ENCODE data around the gene CDKL2. TPM values are rescaled to one million over a fixed set of nuclear protein-coding genes. Genes with fewer than 3 reads are reported as not detected.
"Not testable (repeated sequence)": the region's sequence is repeated elsewhere in the genome, so short reads cannot be mapped to it uniquely, and the experiment has no call there.

CDKL2 gene
- total RNA-seq (2014; rRNA removed; shearing (Covaris generic); ENCODE audit: low replicate concordance), result 1.8 and 5.7 TPM in 2 replicates

GRCh38 chr4:75630174-75630936, at the start of gene CDKL2:
Gene CDKL2 (minus strand): TSS chr4:75630528. CDS start chr4:75625988, 4,540 bp downstream.
- in situ Hi-C loops (cut with HindIII; ENCODE audit: low pct_unique_long_range_greater_than_20kb, low sequenced_read_pairs), result no loop called here
- DNase-seq (ENCODE audit: low read depth), result peak; percentile 94

DNA sequence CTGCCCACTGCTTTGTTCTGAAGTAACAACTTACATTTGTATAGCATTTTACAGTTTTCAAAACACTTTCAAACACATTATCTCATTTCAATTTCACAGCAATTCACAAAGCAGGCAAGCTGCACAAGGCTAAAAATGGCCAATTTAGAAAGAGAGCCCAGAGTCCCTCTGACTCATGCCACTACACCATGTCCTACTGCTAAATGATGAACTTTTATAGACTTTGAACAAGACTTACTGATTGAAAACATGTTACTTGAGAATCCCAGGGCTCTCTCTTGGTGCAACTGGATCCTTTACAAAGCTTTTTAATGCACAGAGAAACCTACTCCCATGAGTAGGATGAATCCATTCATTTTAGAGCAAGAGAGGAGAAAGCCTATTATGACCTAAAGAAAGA, 48.6 kb upstream of the CDKL2 start:
- DNase-seq (ENCODE audit: low read depth), result no peak
- in situ Hi-C loops (cut with HindIII; ENCODE audit: low pct_unique_long_range_greater_than_20kb, low sequenced_read_pairs), result no loop called here

DNA sequence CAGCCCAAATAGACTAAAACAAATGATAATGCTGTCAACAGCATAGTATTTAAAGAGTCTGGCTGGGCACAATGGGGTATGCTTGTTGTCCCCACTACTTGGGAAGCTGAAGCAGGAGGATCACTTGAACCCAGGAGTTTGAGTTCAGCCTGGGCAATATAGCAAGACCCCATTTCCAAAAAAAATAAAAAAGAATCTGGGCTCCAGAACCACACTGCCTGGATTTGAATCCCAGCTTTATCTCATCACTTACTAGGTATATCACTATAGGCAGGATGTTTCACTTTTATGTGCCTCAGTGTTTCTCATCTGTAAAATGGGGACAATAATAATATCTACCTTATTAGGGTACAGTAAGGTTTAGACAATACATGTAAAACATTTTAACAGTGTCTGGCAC, 48.1 kb upstream of the CDKL2 start:
- in situ Hi-C loops (cut with HindIII; ENCODE audit: low pct_unique_long_range_greater_than_20kb, low sequenced_read_pairs), result no loop called here

DNA sequence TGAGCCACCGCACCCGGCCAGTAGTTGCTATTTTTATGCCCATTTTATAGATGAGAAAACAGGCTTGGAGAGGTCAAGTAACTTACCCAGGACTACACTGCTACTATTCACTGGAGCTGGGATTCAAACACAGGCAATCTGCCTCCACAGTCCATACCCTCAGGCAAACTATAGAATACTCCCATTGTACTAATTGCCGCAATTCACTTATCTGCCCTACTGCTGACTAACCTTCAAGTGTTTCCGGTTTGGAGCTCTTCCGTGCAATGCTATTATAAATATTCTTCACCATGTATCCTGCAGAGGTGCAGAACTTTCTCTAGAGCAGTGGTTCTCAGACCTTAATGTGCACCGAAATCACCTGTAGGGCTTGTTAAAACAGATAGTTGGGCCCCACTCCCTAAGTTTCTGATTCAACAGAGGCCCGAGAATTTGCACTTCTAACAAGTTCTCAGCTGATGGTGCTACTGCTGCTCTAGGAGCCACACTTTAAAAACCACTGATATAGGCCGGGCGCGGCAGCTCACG, 44.7 kb upstream of the CDKL2 start:
- no peak for DNase-seq (ENCODE audit: low read depth)
- in situ Hi-C loops (cut with HindIII; ENCODE audit: low pct_unique_long_range_greater_than_20kb, low sequenced_read_pairs), result no loop called here

More for the DNA sequence above, 48.1 kb upstream of the CDKL2 start:
- no peak for DNase-seq (ENCODE audit: low read depth)

DNA sequence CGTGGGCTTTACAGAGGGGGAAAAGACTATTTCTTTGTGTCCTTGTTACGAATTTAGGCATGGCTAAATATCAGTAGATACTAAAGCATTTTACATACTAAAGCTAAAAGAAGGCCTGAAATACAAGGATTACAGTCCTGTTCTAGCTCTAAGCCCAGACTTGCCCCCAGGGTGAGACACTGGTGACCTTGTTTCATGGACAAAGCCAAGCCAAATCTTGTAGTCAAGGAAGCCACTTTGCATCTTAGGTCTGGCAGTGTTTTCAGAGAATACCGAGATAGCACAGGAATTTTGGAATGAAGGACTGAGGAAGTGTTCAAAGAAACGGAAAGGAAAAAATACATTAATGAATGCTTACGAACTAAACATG, 43.6 kb upstream of the CDKL2 start:
- in situ Hi-C loops (cut with HindIII; ENCODE audit: low pct_unique_long_range_greater_than_20kb, low sequenced_read_pairs), result no loop called here

DNA sequence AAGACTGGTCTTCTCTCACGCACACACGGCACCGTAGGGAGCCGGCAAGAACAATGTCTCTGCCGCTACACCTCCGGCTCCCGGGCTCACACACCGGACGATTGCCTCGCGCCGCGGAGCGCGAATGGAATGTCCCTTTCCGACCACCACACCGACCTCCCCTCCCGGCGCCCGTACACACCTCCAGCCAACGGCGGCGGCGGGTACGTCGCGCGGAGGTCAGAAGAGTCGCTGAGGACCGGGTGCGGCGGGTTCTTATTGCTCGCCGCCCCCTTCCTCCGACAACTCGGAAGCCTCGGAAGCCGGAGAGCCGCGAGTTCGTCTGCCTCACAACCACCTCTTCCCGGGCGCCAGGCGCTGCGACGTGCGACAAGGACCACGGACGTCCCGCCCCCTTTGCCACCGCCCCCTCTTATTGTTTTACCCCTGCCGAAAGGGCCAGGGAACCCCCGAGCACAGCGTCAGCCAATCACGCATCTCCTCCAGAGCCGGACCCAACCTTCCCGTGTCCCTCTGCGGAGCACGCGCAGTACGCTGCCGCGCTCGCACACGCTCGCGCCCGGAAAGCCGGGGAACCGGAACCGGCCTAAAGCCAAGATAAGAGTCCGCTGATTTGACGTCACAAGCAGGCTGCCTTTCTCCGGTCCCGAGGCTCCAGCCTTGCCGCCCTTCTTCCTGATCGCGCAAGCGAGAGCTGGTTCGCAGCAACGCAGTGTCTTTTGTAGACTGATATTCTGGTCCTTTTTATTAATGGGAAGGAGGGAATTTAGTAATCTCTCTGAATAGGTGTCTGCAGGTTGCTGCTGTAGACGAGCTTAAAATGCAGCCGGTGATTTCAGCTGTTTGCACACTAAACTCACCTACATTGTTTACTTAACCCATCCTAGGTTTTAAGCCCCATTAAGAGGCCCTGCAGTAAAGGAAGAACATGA, 43.0 kb upstream of the CDKL2 start, which contains the start of gene G3BP2:
G3BP2 (minus strand) TSS at position 385 of the 932 bp plus-strand sequence. CDS start 11,386 bp downstream, outside the sequence.
- in situ Hi-C loops (cut with HindIII; ENCODE audit: low pct_unique_long_range_greater_than_20kb, low sequenced_read_pairs), result no loop called here
- peak; percentile 98 for DNase-seq (ENCODE audit: low read depth)

More for the DNA sequence above, 43.6 kb upstream of the CDKL2 start:
- DNase-seq (ENCODE audit: low read depth), result no peak

DNA sequence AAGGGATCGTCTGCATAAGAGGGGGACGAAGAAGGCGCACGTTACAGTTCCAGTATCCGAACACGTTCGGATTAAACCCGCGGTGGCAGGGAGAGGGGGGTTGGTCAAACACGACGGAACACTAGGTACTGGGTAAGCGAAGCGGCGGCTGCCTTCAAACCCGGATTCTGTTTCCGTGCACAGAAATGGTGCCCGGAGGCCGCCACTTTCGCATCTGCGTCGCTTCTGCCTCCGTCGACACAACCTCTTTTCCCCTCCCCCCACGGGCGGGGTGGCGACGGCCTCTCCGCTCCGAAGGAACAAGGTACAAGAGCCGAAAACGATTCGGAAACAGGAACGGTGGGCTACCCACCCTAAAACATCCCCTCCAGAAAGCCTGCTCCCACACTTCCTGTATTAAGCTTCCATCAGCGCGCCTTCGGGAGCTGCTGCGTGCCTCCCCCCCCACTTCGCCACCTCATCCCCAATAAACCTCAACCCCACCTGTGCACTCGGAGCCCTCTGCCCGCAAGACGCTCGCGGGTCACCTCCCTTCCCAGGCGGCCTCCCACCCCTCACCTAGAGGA, 42.2 kb upstream of the CDKL2 start:
- in situ Hi-C loops (cut with HindIII; ENCODE audit: low pct_unique_long_range_greater_than_20kb, low sequenced_read_pairs), result no loop called here
- peak; percentile 56 for DNase-seq (ENCODE audit: low read depth)

DNA sequence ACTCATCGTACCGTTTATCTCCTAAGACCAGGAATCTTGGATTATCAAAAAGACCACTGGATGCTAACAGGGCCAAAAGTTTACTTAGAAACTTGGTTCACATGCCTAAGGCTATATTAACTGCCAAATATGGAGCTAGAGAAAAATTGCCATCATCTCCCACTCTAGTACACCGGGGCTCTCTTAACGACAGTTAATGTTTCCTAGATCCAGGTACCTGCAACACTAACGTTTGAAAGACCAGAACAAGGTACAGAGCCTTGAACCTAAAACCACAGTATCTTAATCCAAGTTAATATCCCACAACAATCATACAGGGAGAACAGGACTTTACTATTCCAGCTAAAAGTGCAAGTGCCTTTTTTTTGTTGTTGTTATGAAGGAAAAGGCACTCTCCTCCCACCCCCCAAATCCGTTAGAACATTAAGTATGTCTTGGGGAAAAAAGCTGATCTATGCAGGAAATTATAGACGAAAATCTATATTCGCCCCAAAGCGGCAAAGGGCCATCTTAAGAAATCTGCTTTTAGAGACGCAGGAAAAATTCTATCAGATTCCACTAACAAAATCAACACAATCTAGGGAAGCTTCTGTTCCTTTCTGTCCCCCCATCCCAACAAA, 41.6 kb upstream of the CDKL2 start:
- in situ Hi-C loops (cut with HindIII; ENCODE audit: low pct_unique_long_range_greater_than_20kb, low sequenced_read_pairs), result no loop called here
- DNase-seq (ENCODE audit: low read depth), result no peak

DNA sequence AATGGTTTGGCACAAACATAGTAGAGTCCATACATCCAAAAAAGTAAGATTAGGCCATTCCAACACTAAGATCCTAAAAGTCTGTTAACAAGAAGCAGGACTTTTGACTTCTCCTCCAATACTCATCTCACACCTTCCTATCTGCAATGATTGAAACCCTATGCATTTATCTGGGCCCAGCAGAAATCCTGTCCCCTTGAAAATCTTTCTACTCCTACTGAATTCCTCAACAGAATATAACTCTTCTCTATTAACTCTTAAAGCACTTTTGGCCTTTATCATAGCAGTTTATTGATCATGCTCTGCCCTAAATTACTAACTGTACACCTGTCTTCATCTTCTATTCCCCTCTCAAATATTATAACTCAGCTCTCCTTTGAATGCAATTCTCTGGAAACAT, 38.3 kb upstream of the CDKL2 start:
- no peak for DNase-seq (ENCODE audit: low read depth)
- in situ Hi-C loops (cut with HindIII; ENCODE audit: low pct_unique_long_range_greater_than_20kb, low sequenced_read_pairs), result no loop called here

DNA sequence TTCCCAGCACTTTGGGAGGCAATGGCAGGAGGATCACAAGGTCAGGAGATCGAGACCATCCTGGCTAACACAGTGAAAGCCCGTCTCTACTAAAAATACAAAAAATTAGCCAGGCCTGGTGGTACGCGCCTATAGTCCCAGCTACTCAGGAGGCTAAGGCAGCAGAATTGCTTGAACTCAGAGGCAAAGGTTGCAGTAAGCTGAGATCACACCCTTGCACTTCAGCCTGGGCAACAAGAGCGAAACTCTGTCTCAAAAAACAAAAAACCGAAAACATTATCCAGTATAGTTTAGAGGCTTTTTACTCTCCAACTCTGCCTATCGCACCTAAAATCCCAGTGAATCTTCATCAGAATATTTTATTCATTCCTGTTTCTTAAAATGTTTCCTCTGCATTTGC, 37.3 kb upstream of the CDKL2 start:
- DNase-seq (ENCODE audit: low read depth), result not testable (repeated sequence)

DNA sequence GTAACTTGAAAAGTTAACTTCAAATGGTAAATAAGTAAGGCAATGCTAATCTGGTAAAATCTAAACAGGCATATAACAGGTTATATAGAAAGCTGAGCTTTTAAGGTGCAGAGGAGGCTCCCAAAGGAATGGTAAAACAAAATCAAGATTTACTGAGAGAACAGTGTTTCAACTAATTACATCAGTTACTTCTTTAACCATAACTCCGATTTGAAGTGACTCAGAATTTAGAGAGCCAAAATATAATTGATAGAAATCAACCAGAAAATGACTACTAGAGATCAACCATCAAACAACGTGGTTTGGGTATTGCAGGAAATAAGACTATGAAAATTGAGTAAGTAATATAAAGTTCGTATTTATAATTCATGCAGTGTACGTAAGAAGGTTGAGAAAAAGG, 36.0 kb upstream of the CDKL2 start:
- in situ Hi-C loops (cut with HindIII; ENCODE audit: low pct_unique_long_range_greater_than_20kb, low sequenced_read_pairs), result no loop called here
- DNase-seq (ENCODE audit: low read depth), result no peak

More for the DNA sequence above, 37.3 kb upstream of the CDKL2 start:
- in situ Hi-C loops (cut with HindIII; ENCODE audit: low pct_unique_long_range_greater_than_20kb, low sequenced_read_pairs), result not testable (repeated sequence)

- in situ Hi-C loops (cut with HindIII; ENCODE audit: low pct_unique_long_range_greater_than_20kb, low sequenced_read_pairs); DNase-seq (ENCODE audit: low read depth): not testable (repeated sequence)
Measured at GRCh38 chr4:75664604-75665003, 34.3 kb upstream of the CDKL2 start.

DNA sequence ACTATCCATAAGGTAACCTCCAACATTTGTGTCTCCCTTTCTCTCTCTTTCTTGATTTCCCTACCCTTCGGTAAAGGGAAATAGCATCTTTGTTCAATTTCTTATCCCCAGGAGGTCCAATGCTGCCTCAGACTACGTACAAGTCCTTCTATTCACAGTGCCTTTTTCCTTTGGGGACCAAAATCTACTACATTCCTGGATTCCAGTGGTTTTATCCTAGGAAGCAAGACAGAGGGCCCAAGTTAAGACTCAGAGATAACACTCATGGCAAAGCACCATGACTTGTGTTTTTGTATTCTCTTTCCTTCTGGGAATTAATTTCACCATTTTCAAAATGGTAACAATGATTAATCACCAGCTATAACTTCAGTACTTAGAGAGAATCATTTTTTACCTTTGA, 32.3 kb upstream of the CDKL2 start:
- in situ Hi-C loops (cut with HindIII; ENCODE audit: low pct_unique_long_range_greater_than_20kb, low sequenced_read_pairs), result no loop called here

DNA sequence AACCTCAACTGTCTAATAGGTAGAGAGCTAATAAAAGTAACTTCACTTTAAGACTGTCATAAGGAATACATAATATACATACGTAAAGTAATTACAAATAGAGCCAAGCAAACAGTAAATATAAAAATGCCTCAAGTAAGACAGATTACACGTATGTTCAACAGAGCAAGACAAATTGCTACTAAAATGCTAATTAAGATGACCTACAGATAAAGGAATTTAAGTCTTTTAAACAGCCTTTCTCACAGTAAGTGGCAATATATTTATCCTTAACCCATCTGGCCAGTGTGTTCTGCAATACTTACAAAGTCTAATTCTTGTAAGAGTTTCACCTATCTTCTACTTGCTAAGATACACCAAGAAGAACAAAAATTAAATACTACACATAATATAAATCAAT, 30.2 kb upstream of the CDKL2 start:
- DNase-seq (ENCODE audit: low read depth), result no peak
- in situ Hi-C loops (cut with HindIII; ENCODE audit: low pct_unique_long_range_greater_than_20kb, low sequenced_read_pairs), result no loop called here

More for the DNA sequence above, 32.3 kb upstream of the CDKL2 start:
- DNase-seq (ENCODE audit: low read depth), result no peak

GRCh38 chr4:75659512-75660031, 29.2 kb upstream of the CDKL2 start:
- DNase-seq (ENCODE audit: low read depth), result no peak
- in situ Hi-C loops (cut with HindIII; ENCODE audit: low pct_unique_long_range_greater_than_20kb, low sequenced_read_pairs), result no loop called here

GRCh38 chr4:75658876-75659275, 28.5 kb upstream of the CDKL2 start:
- peak; percentile 35 for DNase-seq (ENCODE audit: low read depth)
- in situ Hi-C loops (cut with HindIII; ENCODE audit: low pct_unique_long_range_greater_than_20kb, low sequenced_read_pairs), result no loop called here

GRCh38 chr4:75655562-75655961, 25.2 kb upstream of the CDKL2 start:
- in situ Hi-C loops (cut with HindIII; ENCODE audit: low pct_unique_long_range_greater_than_20kb, low sequenced_read_pairs), result no loop called here
- no peak for DNase-seq (ENCODE audit: low read depth)

- in situ Hi-C loops (cut with HindIII; ENCODE audit: low pct_unique_long_range_greater_than_20kb, low sequenced_read_pairs), result no loop called here
- DNase-seq (ENCODE audit: low read depth), result no peak
Measured at GRCh38 chr4:75654905-75655304, 24.6 kb upstream of the CDKL2 start.

All from Caki2 (cell line).